Peyer's patch (tissue), 4 donors: ENCODE data around the gene THBD.

ENCODE experiments used
- CTCF ChIP-seq, 6 experiments: fragments of 450-650 bp in 4 of 6; fragments of 200-600 bp in 2 of 6; sonication (generic) in 1 of 6; IDR thresholded peaks; one replicate each; pipeline ENCODE4 v1.5.1; 2017 to 2019; ENCODE audit warnings: antibody characterized with exemption in 6 of 6, mild to moderate bottlenecking in 3 of 6, moderate library complexity in 1 of 6
- POLR2A ChIP-seq, 2 donors: fragments of 450-650 bp; IDR thresholded peaks; one replicate each; pipeline ENCODE4 v1.5.1; 2017; ENCODE audit warnings: antibody characterized with exemption in 2 of 2, mild to moderate bottlenecking in 2 of 2, moderate library complexity in 2 of 2

GRCh38 chr20:23061734-23062561 is 12.5 kb upstream of the THBD start:
- TF ChIP-seq CTCF (IDR thresholded peaks at IDR 0.05) (peak in 3 of 6 experiments; percentile 24 to 32 (median 27)), POLR2A (IDR thresholded peaks at IDR 0.05) (no peak)
